Epithelial cell of esophagus (primary cell): ENCODE data around the gene NKAIN2.
A peak's percentile ranks its signal among the peaks of the same experiment; 100 is the strongest.

Experiments used
- DNase-seq: peaks from one replicate; pipeline ENCODE4 v3.0.0; 2010; ENCODE audit warnings: low read depth
- H3K4me3 ChIP-seq: 2 replicates; pipeline ENCODE4 v1.5.1; 2011; ENCODE audit warnings: mild to moderate bottlenecking, low read length, control low read depth
- CTCF ChIP-seq: IDR thresholded peaks from 2 replicates; pipeline ENCODE4 v1.5.1; 2011; ENCODE audit warnings: low read depth, mild to moderate bottlenecking, low read length, control low read depth, inconsistent platforms; ENCODE audit not compliant: insufficient read depth; ENCODE audit errors: missing control alignments

Gene NKAIN2

GRCh38 chr6:123821112-123821511 lies 17.4 kb downstream of the NKAIN2 start:
- no peak for TF ChIP-seq CTCF
- H3K4me3 ChIP-seq = no peak overlapping the region
- no peak for DNase-seq

GRCh38 chr6:123829302-123829953 lies 25.8 kb downstream of the NKAIN2 start:
- TF ChIP-seq CTCF = no peak
- no peak overlapping the region for H3K4me3 ChIP-seq
- DNase-seq = peak; percentile 94

GRCh38 chr6:123830120-123830519 lies 26.5 kb downstream of the NKAIN2 start:
- H3K4me3 ChIP-seq = no peak overlapping the region
- no peak for DNase-seq

GRCh38 chr6:123838505-123839234 lies 35.0 kb downstream of the NKAIN2 start:
- no peak for TF ChIP-seq CTCF
- no peak for DNase-seq
- no peak overlapping the region for H3K4me3 ChIP-seq

More at GRCh38 chr6:123830120-123830519, 26.5 kb downstream of the NKAIN2 start:
- no peak for TF ChIP-seq CTCF

- DNase-seq = no peak
- TF ChIP-seq CTCF = no peak
- no peak overlapping the region for H3K4me3 ChIP-seq
These were observed 37.6 kb downstream of the NKAIN2 start for GRCh38 chr6:123841067-123841896.

- DNase-seq = no peak
- no peak for TF ChIP-seq CTCF
- H3K4me3 ChIP-seq = no peak overlapping the region
These were observed 40.3 kb downstream of the NKAIN2 start for GRCh38 chr6:123844011-123844410.
